Stimulated activated CD4-positive, alpha-beta T cell treated with anti-CD3 and anti-CD28 coated beads, Interleukin-12 subunit alpha, Interleukin-12 subunit beta, amount 100 ng/mL, for 24 hours (primary cell): ENCODE results near the gene PAN2.
"Not testable (repeated sequence)": the region's sequence is repeated elsewhere in the genome, so short reads cannot be mapped to it uniquely, and the experiment has no call there.

ENCODE experiments used
- DNase-seq, 2 experiments: peaks; one replicate each; pipeline ENCODE4 v3.0.0-alpha.2; 2020; ENCODE audit warnings: low read depth in 2 of 2

PAN2 gene

GRCh38 chr12:56272468-56272867 is 61.3 kb downstream of the PAN2 start:
- DNase-seq, result not testable (repeated sequence)

- DNase-seq, result no peak
Measured at GRCh38 chr12:56271031-56271430, 62.8 kb downstream of the PAN2 start.

- no peak for DNase-seq
Measured at GRCh38 chr12:56267443-56268071, 66.2 kb downstream of the PAN2 start.

GRCh38 chr12:56266693-56267442 is 66.9 kb downstream of the PAN2 start, which contains the start of gene COQ10A:
Gene COQ10A, plus strand, starts transcription at chr12:56266942. Its CDS starts 177 bp downstream, at chr12:56267119.
- peak; percentile 71 to 87 for DNase-seq
